GM18517 (cell line): ENCODE measurements around the gene HDDC3.
"Not testable (repeated sequence)": the region's sequence is repeated elsewhere in the genome, so short reads cannot be mapped to it uniquely, and the experiment has no call there.

Experiments used
- ATAC-seq: cut with Tn5 transposase; IDR thresholded peaks from one replicate; pipeline ENCODE4 v1.9.1; 2021; ENCODE audit warnings: mild to moderate bottlenecking, moderate library complexity; ENCODE audit not compliant: unreplicated experiment

Gene HDDC3

GRCh38 chr15:90933301-90933700, 952 bp upstream of the HDDC3 start:
- no peak for ATAC-seq

GRCh38 chr15:90932660-90932991, 277 bp upstream of the HDDC3 start:
- no peak for ATAC-seq

- ATAC-seq, result no peak
Observed at GRCh38 chr15:90931575-90931827, 848 bp downstream of the HDDC3 start.

- no peak for ATAC-seq
Observed at GRCh38 chr15:90930861-90931574, 1.3 kb downstream of the HDDC3 start.

- peak; percentile 2 for ATAC-seq
Observed at GRCh38 chr15:90929246-90930019, 2.9 kb downstream of the HDDC3 start.

- not testable (repeated sequence) for ATAC-seq
Observed at GRCh38 chr15:90928106-90928505, 4.2 kb downstream of the HDDC3 start.

GRCh38 chr15:90926766-90927165, 5.6 kb downstream of the HDDC3 start:
- not testable (repeated sequence) for ATAC-seq

- ATAC-seq, result peak; percentile 70
Observed at GRCh38 chr15:90924375-90924774, 8.0 kb downstream of the HDDC3 start.

- ATAC-seq, result peak; percentile 64
Observed at GRCh38 chr15:90922712-90923322, 9.5 kb downstream of the HDDC3 start.

- no peak for ATAC-seq
Observed at GRCh38 chr15:90921887-90922286, 10.5 kb downstream of the HDDC3 start.

GRCh38 chr15:90918835-90919234, 13.5 kb downstream of the HDDC3 start:
- no peak for ATAC-seq

GRCh38 chr15:90918034-90918788, 14.1 kb downstream of the HDDC3 start:
- no peak for ATAC-seq

GRCh38 chr15:90917569-90917968, 14.8 kb downstream of the HDDC3 start:
- no peak for ATAC-seq

- no peak for ATAC-seq
Observed at GRCh38 chr15:90916461-90916860, 15.9 kb downstream of the HDDC3 start.

- no peak for ATAC-seq
Observed at GRCh38 chr15:90915808-90916440, 16.4 kb downstream of the HDDC3 start.

GRCh38 chr15:90915216-90915807, 17.0 kb downstream of the HDDC3 start:
- no peak for ATAC-seq

- no peak for ATAC-seq
Observed at GRCh38 chr15:90914305-90915080, 17.9 kb downstream of the HDDC3 start.

- no peak for ATAC-seq
Observed at GRCh38 chr15:90913398-90913944, 18.9 kb downstream of the HDDC3 start.

GRCh38 chr15:90912770-90913075, 19.6 kb downstream of the HDDC3 start:
- no peak for ATAC-seq
